Naive thymus-derived CD8-positive, alpha-beta T cell (primary cell): ENCODE results near the gene JARID2. TPM values are rescaled to one million over a fixed set of nuclear protein-coding genes. Genes with fewer than 3 reads are reported as not detected.

ENCODE experiments used
- ATAC-seq, 2 donors: fragments of 150-1000 bp; cut with Tn5 transposase in 1 of 2; sonication (Bioruptor Pico), chemical (Tn5 transposase) in 1 of 2; 1 replicate in 1 of 2; 2 replicates in 1 of 2; pipeline ENCODE4 v1.10.0; 2021; ENCODE audit warnings: mild to moderate bottlenecking in 2 of 2, moderate library complexity in 2 of 2
- POLR2A ChIA-PET: fragments of 350-600 bp; sonication (Branson Sonifier 250); formaldehyde crosslinking; loops from one replicate; lab custom pipeline; 2021; ENCODE audit warnings: antibody characterized with exemption; lab: Charles Lee
- DNase-seq, 10 donors: peaks; one replicate each; pipeline versions ENCODE4 v3.0.0 to v3.0.0-alpha.2; 2020 to 2022
- H3K27ac Mint-ChIP-seq, 10 donors: one replicate each; pipeline ENCODE4 v1.8.0; 2020 to 2022; ENCODE audit warnings: mild to moderate bottlenecking in 10 of 10, mixed read lengths in 10 of 10, moderate library complexity in 4 of 10, inconsistent platforms in 1 of 10
- H3K27me3 Mint-ChIP-seq, 5 donors: one replicate each; pipeline ENCODE4 v1.8.0; 2021 to 2022; ENCODE audit warnings: mixed read lengths in 5 of 5
- H3K36me3 Mint-ChIP-seq, 3 donors: one replicate each; pipeline ENCODE4 v1.8.0; 2020 to 2022; ENCODE audit warnings: mixed read lengths in 3 of 3, mild to moderate bottlenecking in 2 of 3, inconsistent platforms in 1 of 3
- H3K4me1 Mint-ChIP-seq, 4 donors: one replicate each; pipeline ENCODE4 v1.8.0; 2021 to 2022; ENCODE audit warnings: mixed read lengths in 4 of 4
- H3K4me3 Mint-ChIP-seq, 10 donors: one replicate each; pipeline ENCODE4 v1.8.0; 2020 to 2022; ENCODE audit warnings: mild to moderate bottlenecking in 10 of 10, mixed read lengths in 10 of 10, moderate library complexity in 6 of 10, inconsistent platforms in 1 of 10
- H3K9me3 Mint-ChIP-seq, 9 donors: one replicate each; pipeline ENCODE4 v1.8.0; 2020 to 2022; ENCODE audit warnings: mixed read lengths in 9 of 9, mild to moderate bottlenecking in 3 of 9, inconsistent platforms in 1 of 9, moderate library complexity in 1 of 9
- polyA plus RNA-seq, 3 donors: library from polyadenylated mRNA; unstranded; fragments of 300-500 nt; fragmentation: Illumina TruSeq; gene quantifications; one replicate each; pipeline ENCODE4 v1.2.3, GENCODE V29; 2021
- total RNA-seq, 8 experiments: library from RNA in 2 of 8; stranded (reverse) in 2 of 8; gene quantifications; one replicate each; pipeline ENCODE4 v1.2.3 and lab custom pipeline; 2021 to 2026

JARID2 gene
- total and polyA plus RNA-seq, 5 experiments from 2014 or later = 7.6 to 23.5 (median 11.8) TPM

DNA sequence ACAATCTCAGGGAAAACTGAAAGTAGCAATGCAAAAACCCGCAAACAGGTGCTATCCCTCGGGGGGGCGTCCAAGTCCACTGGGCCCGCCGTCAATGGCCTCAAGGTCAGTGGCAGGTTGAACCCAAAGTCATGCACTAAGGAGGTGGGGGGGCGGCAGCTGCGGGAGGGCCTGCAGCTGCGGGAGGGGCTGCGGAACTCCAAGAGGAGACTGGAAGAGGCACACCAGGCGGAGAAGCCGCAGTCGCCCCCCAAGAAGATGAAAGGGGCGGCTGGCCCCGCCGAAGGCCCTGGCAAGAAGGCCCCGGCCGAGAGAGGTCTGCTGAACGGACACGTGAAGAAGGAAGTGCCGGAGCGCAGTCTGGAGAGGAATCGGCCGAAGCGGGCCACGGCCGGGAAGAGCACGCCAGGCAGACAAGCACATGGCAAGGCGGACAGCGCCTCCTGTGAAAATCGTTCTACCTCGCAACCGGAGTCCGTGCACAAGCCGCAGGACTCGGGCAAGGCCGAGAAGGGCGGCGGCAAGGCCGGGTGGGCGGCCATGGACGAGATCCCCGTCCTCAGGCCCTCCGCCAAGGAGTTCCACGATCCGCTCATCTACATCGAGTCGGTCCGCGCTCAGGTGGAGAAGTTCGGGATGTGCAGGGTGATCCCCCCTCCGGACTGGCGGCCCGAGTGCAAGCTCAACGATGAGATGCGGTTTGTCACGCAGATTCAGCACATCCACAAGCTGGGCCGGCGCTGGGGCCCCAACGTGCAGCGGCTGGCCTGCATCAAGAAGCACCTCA is 250.7 kb downstream of the JARID2 start:
- POLR2A ChIA-PET = no interaction called here
- DNase-seq (no peak), ATAC-seq (no peak)
- Mint-ChIP-seq H3K4me3 (no peak overlapping the region), H3K9me3 (no peaks in the 10 kb centered on the region), H3K27me3 (no peaks in the 10 kb centered on the region), H3K27ac (no peak overlapping the region), H3K36me3 (peaks cover 0 to 49% (median 8%) of the 10 kb centered on the region in 3 donors), H3K4me1 (peaks cover 18 to 19% (median 18%) of the 10 kb centered on the region in 4 donors)

DNA sequence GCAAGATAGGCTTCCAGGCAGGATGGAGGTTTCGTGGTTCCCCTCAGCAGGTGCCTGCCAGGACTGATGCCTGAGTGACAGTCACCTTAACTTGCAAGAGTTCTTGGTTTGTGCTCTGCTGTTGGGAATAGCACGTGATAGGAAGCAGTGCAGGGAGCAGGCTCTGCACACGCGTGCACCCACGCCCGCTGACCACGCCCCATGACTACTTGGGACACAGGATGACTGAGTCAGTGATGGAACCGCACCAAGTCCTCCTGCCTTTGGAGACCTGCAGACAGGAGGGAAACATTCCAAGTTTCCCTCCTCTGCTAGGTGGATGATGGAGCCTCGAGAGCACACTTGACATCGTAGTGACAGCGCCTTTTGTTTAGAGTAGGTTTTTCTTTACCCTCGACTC is 252.8 kb downstream of the JARID2 start:
- Mint-ChIP-seq H3K36me3 (peaks cover 0 to 69% (median 8%) of the 10 kb centered on the region in 3 donors), H3K27ac (peak overlapping the region in 1 of 10 donors; percentile 18), H3K4me1 (peaks cover 4 to 12% (median 6%) of the 10 kb centered on the region in 4 donors), H3K4me3 (no peak overlapping the region), H3K9me3 (no peaks in the 10 kb centered on the region), H3K27me3 (no peaks in the 10 kb centered on the region)
- peak in 1 of 10 donors; percentile 35 for DNase-seq
- POLR2A ChIA-PET = no interaction called here
- ATAC-seq = no peak

DNA sequence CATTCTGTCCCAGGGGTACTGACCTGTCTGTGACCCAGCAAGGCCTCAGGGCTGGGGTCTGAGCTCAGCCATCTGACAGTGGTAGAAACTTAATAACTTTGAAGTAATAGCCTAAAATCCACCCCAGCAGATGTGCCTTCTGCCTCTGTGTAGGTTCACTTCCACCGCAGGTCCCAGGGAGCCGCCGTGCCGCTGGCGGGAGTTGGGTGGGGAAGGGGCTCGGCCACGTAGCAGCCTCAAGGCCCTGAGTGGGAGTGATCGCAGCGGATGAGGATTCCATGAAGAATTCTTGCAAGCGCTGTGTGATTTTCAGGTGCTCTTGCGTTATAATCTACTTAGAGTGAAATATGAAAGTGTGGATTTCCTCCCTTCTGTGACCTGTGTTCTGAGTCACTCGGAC is 253.3 kb downstream of the JARID2 start:
- H3K27ac Mint-ChIP-seq = peak overlapping the region in 1 of 10 donors; percentile 28
- peaks cover 0 to 74% (median 8%) of the 10 kb centered on the region in 3 donors for H3K36me3 Mint-ChIP-seq
- no peaks in the 10 kb centered on the region for H3K9me3 Mint-ChIP-seq
- ATAC-seq (no peak), DNase-seq (peak in 1 of 10 donors; percentile 34)
- H3K4me1 Mint-ChIP-seq = peaks cover 4 to 13% (median 5%) of the 10 kb centered on the region in 4 donors
- no peak overlapping the region for H3K4me3 Mint-ChIP-seq
- POLR2A ChIA-PET = no interaction called here
- H3K27me3 Mint-ChIP-seq = no peaks in the 10 kb centered on the region

GRCh38 chr6:15499591-15499990 is 253.7 kb downstream of the JARID2 start:
- no peaks in the 10 kb centered on the region for H3K27me3 Mint-ChIP-seq
- H3K9me3 Mint-ChIP-seq = no peaks in the 10 kb centered on the region
- H3K36me3 Mint-ChIP-seq = peaks cover 0 to 78% (median 8%) of the 10 kb centered on the region in 3 donors
- POLR2A ChIA-PET = no interaction called here
- ATAC-seq (no peak), DNase-seq (no peak)
- H3K4me1 Mint-ChIP-seq = peaks cover 4 to 15% (median 6%) of the 10 kb centered on the region in 4 donors
- peak overlapping the region in 1 of 10 donors; percentile 2 for H3K4me3 Mint-ChIP-seq
- H3K27ac Mint-ChIP-seq = peak overlapping the region in 3 of 10 donors; percentile 15 to 49 (median 28)

- H3K36me3 Mint-ChIP-seq = peaks cover 0 to 83% (median 8%) of the 10 kb centered on the region in 3 donors
- H3K27ac Mint-ChIP-seq = peak overlapping the region in 3 of 10 donors; percentile 9 to 31 (median 10)
- H3K27me3 Mint-ChIP-seq = no peaks in the 10 kb centered on the region
- no peak for ATAC-seq
- H3K4me3 Mint-ChIP-seq = no peak overlapping the region
- peaks cover 4 to 17% (median 8%) of the 10 kb centered on the region in 4 donors for H3K4me1 Mint-ChIP-seq
- no peaks in the 10 kb centered on the region for H3K9me3 Mint-ChIP-seq
- DNase-seq = peak in 1 of 10 donors; percentile 22
- POLR2A ChIA-PET = no interaction called here
These were observed 254.3 kb downstream of the JARID2 start for GRCh38 chr6:15500078-15500740.

DNA sequence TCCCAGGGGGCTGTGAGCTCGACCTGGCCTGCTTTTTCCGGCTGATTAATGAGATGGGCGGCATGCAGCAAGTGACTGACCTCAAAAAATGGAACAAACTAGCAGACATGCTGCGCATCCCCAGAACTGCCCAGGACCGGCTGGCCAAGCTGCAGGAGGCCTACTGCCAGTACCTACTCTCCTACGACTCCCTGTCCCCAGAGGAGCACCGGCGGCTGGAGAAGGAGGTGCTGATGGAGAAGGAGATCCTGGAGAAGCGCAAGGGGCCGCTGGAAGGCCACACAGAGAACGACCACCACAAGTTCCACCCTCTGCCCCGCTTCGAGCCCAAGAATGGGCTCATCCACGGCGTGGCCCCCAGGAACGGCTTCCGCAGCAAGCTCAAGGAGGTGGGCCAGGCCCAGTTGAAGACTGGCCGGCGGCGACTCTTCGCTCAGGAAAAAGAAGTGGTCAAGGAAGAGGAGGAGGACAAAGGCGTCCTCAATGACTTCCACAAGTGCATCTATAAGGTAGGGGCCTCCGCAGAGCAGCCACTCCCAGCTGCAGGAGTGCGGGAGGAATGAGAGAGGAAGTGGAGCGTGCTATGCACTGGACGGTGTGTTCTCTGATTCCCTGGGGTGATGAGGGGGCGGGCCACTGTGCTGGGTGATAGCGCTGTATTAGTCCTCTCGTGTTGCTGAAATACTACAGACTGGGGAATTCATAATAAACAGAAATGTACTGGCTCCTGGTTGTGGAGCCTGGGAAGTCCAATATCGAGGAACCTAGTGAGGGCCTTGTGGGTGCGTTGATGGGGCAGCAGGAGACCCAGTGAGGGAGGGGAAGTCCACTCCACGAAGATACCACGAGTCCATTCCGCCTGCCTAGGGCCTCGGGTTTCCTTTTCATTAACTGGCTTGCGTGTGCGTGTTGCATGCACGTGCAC is 255.3 kb downstream of the JARID2 start:
- peaks cover 4 to 15% (median 8%) of the 10 kb centered on the region in 4 donors for H3K4me1 Mint-ChIP-seq
- POLR2A ChIA-PET = no interaction called here
- H3K9me3 Mint-ChIP-seq = no peaks in the 10 kb centered on the region
- no peak for ATAC-seq
- H3K4me3 Mint-ChIP-seq = no peak overlapping the region
- peak overlapping the region in 3 of 10 donors; percentile 27 to 91 (median 31) for H3K27ac Mint-ChIP-seq
- DNase-seq = no peak
- no peaks in the 10 kb centered on the region for H3K27me3 Mint-ChIP-seq
- H3K36me3 Mint-ChIP-seq = peaks cover 0 to 83% (median 2%) of the 10 kb centered on the region in 3 donors

- H3K9me3 Mint-ChIP-seq = no peaks in the 10 kb centered on the region
- ATAC-seq (no peak), DNase-seq (no peak)
- H3K36me3 Mint-ChIP-seq = peaks cover 0 to 86% (median under 1%) of the 10 kb centered on the region in 3 donors
- H3K4me3 Mint-ChIP-seq = peak overlapping the region in 1 of 10 donors; percentile 22
- H3K27ac Mint-ChIP-seq = peak overlapping the region in 2 of 10 donors; percentile 31 to 62
- H3K4me1 Mint-ChIP-seq = peaks cover 4 to 15% (median 8%) of the 10 kb centered on the region in 4 donors
- H3K27me3 Mint-ChIP-seq = no peaks in the 10 kb centered on the region
- POLR2A ChIA-PET = no interaction called here
These were observed 256.1 kb downstream of the JARID2 start for GRCh38 chr6:15501826-15502445.

DNA sequence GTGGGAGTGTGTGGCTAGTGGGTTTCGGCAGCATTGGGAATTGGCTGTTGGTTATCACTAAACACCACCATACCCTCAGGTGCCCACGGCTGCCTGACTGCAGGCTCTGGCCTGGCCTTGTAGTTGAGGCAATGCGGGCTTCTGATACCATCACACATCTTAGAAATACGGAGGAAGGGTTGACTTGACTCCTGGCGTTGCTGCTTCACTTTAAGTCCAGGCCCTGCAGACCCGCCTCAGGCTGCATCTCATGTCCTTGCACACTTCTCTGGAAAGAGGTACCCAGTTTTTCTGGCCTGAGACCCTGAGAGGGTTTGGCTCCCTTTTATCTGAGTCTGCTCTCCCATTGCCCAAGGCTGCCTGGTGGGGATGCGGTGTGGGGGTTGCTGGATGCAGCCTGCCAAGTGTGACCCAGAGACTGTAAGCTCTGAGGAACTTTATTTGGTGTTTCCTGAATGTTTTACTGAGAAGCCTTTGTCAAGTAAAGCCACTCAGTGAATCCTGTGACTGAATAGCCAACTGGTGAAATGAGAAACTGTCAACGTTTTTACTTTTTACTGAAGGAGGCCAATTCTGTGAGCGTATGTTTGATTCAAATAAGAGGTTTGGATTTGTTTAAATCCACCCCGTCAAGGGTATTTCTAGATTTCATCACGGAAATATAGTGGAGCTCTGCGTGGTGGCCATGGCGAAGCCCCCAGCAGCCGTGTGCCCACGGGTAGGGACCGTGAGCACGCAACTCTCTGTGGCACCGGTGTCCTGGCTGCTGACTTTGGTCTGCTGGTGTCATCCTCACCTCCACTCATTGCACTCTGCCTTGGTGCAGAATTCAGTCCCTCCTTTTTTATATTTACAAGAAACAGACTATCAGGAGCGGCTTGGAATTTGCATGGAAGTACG is 256.8 kb downstream of the JARID2 start:
- Mint-ChIP-seq H3K9me3 (no peaks in the 10 kb centered on the region), H3K27me3 (no peaks in the 10 kb centered on the region), H3K36me3 (peaks cover 0 to 87% (median 3%) of the 10 kb centered on the region in 3 donors), H3K4me1 (peaks cover 4 to 17% (median 9%) of the 10 kb centered on the region in 4 donors), H3K4me3 (no peak overlapping the region), H3K27ac (peak overlapping the region in 1 of 10 donors; percentile 21)
- ATAC-seq = no peak
- POLR2A ChIA-PET = no interaction called here
- no peak for DNase-seq

DNA sequence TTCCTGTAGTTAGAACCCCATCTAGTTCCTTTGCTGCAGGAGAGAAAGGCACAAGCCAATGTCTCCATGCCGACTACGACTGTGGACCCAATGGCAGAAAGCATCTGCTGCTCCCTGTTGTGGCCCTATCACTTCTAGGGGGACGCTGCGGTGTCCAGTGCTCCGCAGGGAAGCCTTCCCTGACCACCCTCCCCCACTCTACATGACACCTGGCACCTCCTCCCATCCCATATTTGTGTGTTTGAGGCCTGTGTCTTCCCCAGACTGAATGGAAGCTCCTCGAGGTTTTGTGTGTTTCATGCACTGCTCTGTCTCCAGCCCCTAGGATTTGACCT is 257.4 kb downstream of the JARID2 start:
- Mint-ChIP-seq H3K36me3 (peaks cover 0 to 86% (median 3%) of the 10 kb centered on the region in 3 donors), H3K9me3 (no peaks in the 10 kb centered on the region)

DNA sequence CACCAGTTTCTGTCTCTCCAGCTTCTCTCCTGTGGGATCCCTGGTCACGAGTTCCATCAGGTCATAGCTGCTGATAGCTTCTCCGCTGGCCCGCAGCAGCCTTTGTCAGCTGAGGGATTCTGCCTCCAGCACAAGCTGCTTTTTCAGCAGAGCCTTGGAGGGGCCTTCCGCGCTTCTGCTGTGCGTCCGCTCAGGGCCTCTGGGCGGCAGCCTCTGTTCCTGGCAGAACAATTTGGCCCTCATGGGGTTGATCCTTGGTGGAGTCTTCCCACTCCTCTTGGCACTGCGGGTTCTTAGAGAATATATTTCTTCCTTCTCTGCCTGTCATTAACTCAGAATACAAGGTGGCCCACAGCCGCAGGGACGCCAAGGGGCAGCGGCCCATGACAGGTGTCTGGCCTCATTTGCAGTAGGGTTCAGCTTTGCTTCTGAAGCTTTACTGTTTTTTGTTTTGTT is 258.2 kb downstream of the JARID2 start:
- Mint-ChIP-seq H3K27ac (peak overlapping the region in 3 of 10 donors; percentile 20 to 59 (median 33)), H3K27me3 (no peaks in the 10 kb centered on the region), H3K9me3 (no peaks in the 10 kb centered on the region), H3K4me1 (peaks cover 0 to 17% (median 10%) of the 10 kb centered on the region in 4 donors), H3K36me3 (peaks cover 0 to 92% (median 3%) of the 10 kb centered on the region in 3 donors), H3K4me3 (no peak overlapping the region)
- ATAC-seq = no peak
- no peak for DNase-seq
- POLR2A ChIA-PET = no interaction called here

More for the DNA sequence above, 257.4 kb downstream of the JARID2 start:
- Mint-ChIP-seq H3K4me1 (peaks cover 0 to 17% (median 8%) of the 10 kb centered on the region in 4 donors), H3K27ac (peak overlapping the region in 5 of 10 donors; percentile 21 to 79 (median 35)), H3K4me3 (no peak overlapping the region), H3K27me3 (no peaks in the 10 kb centered on the region)
- DNase-seq = no peak
- POLR2A ChIA-PET = no interaction called here
- no peak for ATAC-seq
